RWPE2 (cell line): ENCODE results near the gene NR6A1.
"Not testable (repeated sequence)": the region's sequence is repeated elsewhere in the genome, so short reads cannot be mapped to it uniquely, and the experiment has no call there.

Experiments
- ATAC-seq: fragments of 200-7000 bp; cut with Tn5 transposase; 3 replicates; pipeline ENCODE4 v1.9.1; 2021; ENCODE audit warnings: low read depth
- DNase-seq: peaks from one replicate; pipeline ENCODE4 v3.0.0-alpha.2; 2020; ENCODE audit warnings: low spot score
- H3K27ac ChIP-seq: fragments of 450-650 bp; 2 replicates; pipeline ENCODE4 v1.5.1; 2017; ENCODE audit warnings: mild to moderate bottlenecking; ENCODE audit not compliant: poor library complexity, severe bottlenecking
- H3K27me3 ChIP-seq: fragments of 250-450 bp; sonication (Bioruptor Pico); 2 replicates; pipeline ENCODE4 v1.5.1; 2021; ENCODE audit warnings: mild to moderate bottlenecking, moderate library complexity; ENCODE audit not compliant: insufficient read depth, poor library complexity, severe bottlenecking
- H3K36me3 ChIP-seq: fragments of 250-450 bp; sonication (Bioruptor Pico); 2 replicates; pipeline ENCODE4 v1.5.1; 2020; ENCODE audit warnings: low read depth, mild to moderate bottlenecking, moderate library complexity
- H3K4me1 ChIP-seq: fragments of 250-450 bp; sonication (Bioruptor Pico); 2 replicates; pipeline ENCODE4 v1.5.1; 2021; ENCODE audit warnings: mild to moderate bottlenecking, moderate library complexity; ENCODE audit not compliant: insufficient read depth, poor library complexity, severe bottlenecking
- H3K4me3 ChIP-seq: fragments of 250-450 bp; sonication (Bioruptor Pico); 2 replicates; pipeline ENCODE4 v1.5.1; 2021; ENCODE audit warnings: mild to moderate bottlenecking, moderate library complexity; ENCODE audit not compliant: severe bottlenecking
- H3K9me3 ChIP-seq: fragments of 250-450 bp; sonication (Bioruptor Pico); 2 replicates; pipeline ENCODE4 v1.5.1; 2021; ENCODE audit warnings: mild to moderate bottlenecking, moderate library complexity; ENCODE audit not compliant: severe bottlenecking
- CTCF ChIP-seq: fragments of 450-650 bp; IDR thresholded peaks from one replicate; pipeline ENCODE4 v1.5.1; 2017; ENCODE audit warnings: mild to moderate bottlenecking, moderate library complexity; ENCODE audit not compliant: poor library complexity, severe bottlenecking

Gene NR6A1

GRCh38 chr9:124621371-124622328, 149.5 kb downstream of the NR6A1 start:
- no peak for ATAC-seq
- no peak overlapping the region for H3K27ac ChIP-seq

GRCh38 chr9:124618476-124618875, 152.6 kb downstream of the NR6A1 start:
- H3K9me3 ChIP-seq, result no peaks in the 10 kb centered on the region
- H3K27ac ChIP-seq, result peak overlapping the region; percentile 10
- no peaks in the 10 kb centered on the region for H3K27me3 ChIP-seq
- H3K4me3 ChIP-seq, result no peak overlapping the region
- peaks cover 9% of the 10 kb centered on the region for H3K4me1 ChIP-seq
- DNase-seq (no peak), ATAC-seq (no peak)
- no peak for TF ChIP-seq CTCF
- no peaks in the 10 kb centered on the region for H3K36me3 ChIP-seq

More at GRCh38 chr9:124621371-124622328, 149.5 kb downstream of the NR6A1 start:
- no peak for DNase-seq
- H3K9me3 ChIP-seq, result no peaks in the 10 kb centered on the region
- no peak for TF ChIP-seq CTCF
- H3K4me1 ChIP-seq, result peaks cover 6% of the 10 kb centered on the region
- no peaks in the 10 kb centered on the region for H3K27me3 ChIP-seq
- H3K4me3 ChIP-seq, result no peak overlapping the region
- H3K36me3 ChIP-seq, result no peaks in the 10 kb centered on the region

- Histone ChIP-seq H3K27me3 (no peaks in the 10 kb centered on the region), H3K27ac (peak overlapping the region; percentile 10), H3K9me3 (no peaks in the 10 kb centered on the region), H3K4me1 (peaks cover 9% of the 10 kb centered on the region), H3K4me3 (no peak overlapping the region), H3K36me3 (no peaks in the 10 kb centered on the region)
- TF ChIP-seq CTCF, result peak; percentile 96
- ATAC-seq (peak; percentile 94), DNase-seq (peak; percentile 63)
Measured at GRCh38 chr9:124617477-124618141, 153.5 kb downstream of the NR6A1 start.

- DNase-seq (no peak), ATAC-seq (no peak)
- Histone ChIP-seq H3K4me3 (no peak overlapping the region), H3K9me3 (no peaks in the 10 kb centered on the region), H3K36me3 (no peaks in the 10 kb centered on the region), H3K27me3 (no peaks in the 10 kb centered on the region), H3K27ac (no peak overlapping the region), H3K4me1 (peaks cover 9% of the 10 kb centered on the region)
- no peak for TF ChIP-seq CTCF
Measured at GRCh38 chr9:124616961-124617360, 154.2 kb downstream of the NR6A1 start.

GRCh38 chr9:124615840-124616239, 155.3 kb downstream of the NR6A1 start:
- not testable (repeated sequence) for H3K4me1 ChIP-seq, H3K9me3 ChIP-seq, H3K36me3 ChIP-seq, H3K4me3 ChIP-seq, DNase-seq, ATAC-seq, H3K27ac ChIP-seq, H3K27me3 ChIP-seq
